Stimulated activated CD4-positive, alpha-beta T cell treated with anti-CD3 and anti-CD28 coated beads, Interleukin-1b, Interleukin-23, amount 100 ng/mL, for 24 hours (primary cell): ENCODE measurements around the gene BLACAT1.

ENCODE experiments used
- DNase-seq, 4 experiments: peaks; one replicate each; pipeline ENCODE4 v3.0.0-alpha.2; 2020; ENCODE audit warnings: low read depth in 4 of 4, low spot score in 1 of 4

BLACAT1 gene

DNA sequence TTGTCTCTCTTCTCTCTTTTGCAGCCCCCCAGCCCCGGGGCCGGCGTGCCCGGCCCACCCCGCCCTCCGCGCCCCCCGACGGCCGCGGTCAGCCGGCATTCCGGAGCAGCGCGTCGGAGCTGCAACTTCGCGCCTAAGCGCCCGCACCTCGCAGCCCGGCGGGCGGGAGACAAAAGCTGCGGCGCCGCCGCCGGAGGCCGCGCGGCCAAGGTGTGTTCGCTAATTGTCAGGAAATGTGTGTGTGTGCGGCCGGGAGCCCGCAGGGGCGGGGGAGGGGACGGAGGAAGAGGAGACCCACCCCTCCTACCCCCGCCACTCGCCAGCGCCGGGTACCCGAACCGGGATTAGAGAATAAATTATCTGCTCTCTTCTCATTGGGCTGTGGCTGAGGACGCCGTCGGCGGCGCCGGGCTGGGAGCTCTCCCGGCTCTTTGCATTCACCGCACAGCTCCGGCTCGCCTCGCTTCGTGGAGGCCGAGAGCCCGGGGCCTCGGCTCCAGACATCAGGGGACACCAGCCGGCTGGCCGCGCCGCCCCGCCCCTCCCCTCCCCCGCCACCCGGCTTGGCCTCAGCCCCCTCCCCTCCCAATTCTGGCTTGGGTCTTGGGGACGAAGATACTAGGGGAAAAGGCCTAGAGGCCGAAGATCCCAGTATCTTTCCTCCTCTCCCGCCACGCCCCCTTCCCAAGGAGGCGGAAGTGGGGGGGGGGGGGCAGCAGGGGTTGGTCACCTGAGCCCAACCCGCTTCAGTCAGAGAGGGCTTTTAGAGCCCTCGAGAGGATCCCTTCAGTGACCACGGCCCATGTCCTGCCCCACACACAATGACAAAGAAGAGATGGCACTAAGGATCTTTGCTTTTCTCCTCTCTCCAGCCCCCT is 1.3 kb upstream of the BLACAT1 start:
- no peak for DNase-seq

DNA sequence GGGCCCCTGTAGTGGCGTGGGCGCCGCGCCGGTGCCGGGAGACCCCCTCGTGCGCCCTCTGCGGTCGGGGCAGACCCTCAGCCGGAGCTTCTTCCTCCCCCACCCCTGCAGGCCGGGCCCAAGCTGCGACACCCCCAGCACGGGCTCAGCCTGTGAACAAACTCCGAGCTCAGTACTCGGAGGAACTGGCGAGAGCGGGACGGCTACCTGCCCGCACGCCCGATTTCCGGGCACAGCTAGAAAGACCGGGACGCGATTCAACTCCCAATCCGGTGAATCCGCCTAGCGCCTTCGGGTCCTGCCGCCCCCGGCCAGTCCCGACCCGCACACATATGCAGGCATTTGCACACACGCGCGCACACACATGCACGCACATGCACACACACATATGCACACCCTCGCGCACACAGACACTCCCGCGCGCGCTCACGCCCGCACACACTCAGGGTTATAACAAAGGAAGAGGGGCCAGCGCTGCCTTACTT is 580 bp upstream of the BLACAT1 start:
- no peak for DNase-seq

DNA sequence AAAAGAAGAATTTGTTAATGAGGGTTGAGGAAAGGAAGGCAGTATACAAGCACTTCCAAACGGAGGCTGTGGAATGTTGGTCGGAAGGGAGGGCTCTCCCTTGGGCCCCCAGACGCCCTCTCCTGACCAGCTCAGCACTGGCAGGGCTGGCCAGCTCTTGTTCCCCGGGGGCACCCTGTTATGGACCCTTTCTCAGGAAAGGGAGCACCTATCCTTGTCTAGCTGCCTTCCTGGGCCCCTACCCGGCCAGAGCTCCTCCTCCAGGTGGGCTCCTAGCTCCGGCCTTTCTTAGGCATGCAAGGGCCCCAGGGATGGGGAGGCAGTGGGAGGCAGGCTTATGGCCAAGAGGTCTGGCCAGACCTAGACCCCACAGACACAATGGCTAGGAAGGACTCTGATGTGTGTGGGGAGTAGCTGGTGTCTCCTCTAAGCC is 926 bp downstream of the BLACAT1 start:
- no peak for DNase-seq

DNA sequence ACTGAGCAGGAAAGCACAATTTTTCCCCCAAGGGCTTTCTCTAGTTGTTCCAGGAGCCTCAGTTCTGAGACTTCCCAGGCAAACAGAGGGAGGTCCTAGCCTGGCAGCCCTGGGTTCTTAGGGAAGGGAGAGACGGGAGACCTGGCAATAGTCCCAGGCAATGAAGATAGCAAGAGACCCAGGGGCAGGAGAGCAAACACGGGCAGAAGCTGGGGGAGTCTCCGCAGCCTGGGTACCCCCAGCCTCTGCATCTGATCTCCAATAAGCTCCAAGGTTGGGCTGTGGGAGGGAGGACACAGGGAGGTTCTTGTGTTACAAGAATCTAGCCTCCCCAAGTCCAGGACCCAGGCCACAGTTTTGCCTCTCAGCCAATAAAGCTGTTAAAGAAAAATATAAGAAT is 2.4 kb downstream of the BLACAT1 start:
- no peak for DNase-seq

DNA sequence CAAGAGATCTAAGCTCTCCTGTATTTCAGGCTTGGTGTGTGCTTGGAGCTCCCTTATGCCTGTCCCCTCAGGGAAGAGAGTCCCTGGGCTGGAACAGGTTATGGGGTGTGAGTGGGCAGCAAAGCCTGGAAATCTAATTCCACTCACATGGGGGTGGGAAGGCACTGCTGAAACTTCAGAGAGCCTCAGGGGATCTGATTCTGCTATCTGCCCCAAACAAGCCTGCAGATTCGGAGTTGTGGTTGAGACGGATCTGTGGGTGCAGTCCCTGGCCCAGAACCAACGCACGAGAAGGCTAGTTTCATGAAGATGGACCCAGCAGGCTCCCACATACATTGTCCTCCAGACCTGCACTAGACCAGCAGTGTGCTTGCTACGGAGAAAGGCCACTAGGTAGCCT is 2.9 kb downstream of the BLACAT1 start:
- DNase-seq, result no peak

DNA sequence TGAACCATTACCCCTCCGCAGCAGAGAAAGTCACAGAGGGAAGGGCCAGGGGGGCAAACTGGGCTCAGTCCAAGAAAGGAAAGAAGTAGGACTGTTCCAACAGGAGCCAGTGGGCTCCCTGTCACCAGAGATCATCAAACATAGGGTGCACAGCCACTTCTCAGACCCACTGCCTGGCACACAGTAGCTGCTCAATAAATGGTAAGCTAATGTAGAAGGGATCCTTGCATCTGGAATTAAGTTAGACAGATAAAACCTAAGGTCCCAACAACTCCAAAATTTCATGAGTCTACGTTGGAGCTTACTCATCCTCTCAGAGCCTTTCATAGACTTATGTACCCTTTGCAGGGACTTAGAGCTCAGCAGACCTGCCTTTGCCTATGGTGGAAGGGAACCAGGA is 3.5 kb downstream of the BLACAT1 start:
- DNase-seq, result no peak

DNA sequence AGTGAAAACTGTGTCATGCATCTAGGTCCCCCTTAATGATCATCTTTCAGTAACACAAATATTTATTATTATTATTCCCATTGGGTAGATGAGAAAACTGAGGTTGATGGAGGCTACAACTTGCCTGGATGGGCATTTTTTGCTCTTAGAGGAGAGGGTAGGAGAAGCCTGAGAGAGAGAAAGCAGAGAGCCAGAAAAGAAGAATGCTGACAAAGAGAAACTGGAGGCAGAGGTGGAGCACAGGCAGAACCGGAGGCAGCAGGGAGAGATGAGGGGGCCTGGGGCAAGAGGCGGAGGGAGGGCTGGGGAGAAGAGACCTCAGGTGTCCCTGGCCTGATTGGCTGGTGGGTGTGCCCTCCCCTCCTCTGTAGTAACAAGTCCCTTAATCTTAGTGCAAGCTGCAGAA is 4.1 kb downstream of the BLACAT1 start:
- no peak for DNase-seq

DNA sequence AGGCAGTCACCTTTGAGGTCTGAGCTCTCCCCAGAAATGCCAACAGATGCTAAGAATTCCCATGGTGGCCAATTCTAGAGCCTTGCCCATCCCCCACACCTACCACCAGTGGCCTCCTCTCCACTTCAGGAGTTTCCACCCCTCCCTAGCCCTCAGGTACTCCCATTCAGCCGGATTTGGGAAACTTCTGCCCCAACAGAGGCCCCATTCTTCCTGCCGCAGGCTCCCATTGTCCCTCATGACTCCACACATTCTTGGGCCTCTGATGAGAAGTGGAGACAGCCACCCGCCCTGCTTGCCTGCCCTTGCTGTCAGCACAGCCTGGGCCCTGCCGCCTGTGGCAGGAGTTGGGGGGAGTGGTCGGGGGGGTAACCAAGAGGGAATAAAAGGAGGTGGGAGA is 4.6 kb downstream of the BLACAT1 start:
- no peak for DNase-seq

DNA sequence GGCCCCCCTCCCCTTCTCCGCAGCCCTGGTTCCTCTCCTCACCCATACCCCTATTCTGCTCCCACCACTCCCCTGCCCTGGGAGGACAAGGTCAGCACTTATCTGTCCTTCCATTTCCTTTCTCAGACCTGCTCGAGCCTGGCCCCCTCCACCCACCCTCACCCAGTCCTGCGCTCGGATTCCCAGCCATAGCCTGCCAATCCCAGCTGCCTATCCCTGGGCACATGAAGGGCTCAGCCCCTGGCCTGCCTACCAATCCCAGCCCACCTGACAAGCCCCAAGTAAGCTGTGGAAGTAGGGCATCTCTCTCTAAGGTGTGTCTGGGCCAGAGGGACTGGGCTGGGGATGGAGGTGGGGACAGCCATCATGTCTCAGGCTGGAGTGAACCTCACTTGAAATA is 5.4 kb downstream of the BLACAT1 start:
- no peak for DNase-seq

DNA sequence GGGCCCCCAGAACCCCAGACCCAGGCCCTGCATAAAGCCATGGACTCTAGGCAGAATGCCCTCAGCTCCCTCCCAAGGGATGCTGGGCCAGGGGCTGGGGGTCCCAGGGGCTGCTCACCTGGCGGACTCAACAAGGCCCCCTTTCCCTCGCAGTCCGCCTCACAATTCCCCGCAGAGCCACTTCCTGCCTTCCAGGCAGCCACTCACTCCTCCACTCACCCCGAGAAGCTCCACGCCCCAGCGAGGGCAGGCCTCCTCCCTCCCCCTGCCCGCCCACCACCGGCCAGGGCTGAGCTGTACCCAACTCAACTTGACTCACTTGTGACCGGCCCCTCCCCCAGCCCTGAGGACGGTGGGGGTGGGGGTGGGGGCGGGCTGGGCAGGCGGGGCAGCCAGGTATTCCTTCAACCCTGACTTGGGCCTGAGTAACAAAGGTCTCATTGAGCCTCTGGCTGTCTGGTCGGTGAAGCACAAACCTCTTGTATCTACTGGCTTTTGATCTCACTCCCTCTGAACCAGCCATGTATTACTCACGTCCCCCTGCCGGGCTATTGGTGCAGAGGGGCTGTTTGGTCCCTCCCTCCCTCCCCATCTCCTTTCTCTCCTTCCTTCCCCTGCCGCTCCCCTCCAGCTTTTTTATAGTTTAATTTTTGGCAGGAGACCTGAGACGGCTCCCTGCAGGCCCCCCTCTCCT is 5.9 kb downstream of the BLACAT1 start:
- DNase-seq, result peak in 1 of 4 experiments; percentile 38

DNA sequence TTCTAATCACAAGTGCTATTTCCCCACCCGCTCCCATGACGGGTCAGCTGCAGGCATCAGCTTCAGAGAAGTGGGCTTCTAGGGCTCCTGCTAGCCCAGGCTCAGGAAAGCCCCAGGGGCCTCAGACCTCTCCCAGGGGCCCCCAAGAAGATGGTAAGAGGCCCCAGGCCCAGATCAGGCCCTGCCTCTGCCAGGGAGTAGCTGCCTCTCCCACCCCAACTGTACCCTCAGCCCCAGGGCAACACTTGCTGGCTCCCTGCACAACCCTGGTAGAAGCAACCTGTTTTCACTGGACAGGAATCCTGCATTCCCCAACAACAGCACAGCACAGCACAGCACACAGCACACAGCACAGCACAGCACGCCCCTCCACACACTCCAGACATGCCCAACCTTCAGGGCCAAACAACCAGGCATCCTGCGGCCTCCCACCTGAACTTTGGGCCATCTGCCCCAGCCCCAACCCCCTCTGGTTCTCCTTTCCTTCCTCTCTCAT is 6.5 kb downstream of the BLACAT1 start:
- no peak for DNase-seq

DNA sequence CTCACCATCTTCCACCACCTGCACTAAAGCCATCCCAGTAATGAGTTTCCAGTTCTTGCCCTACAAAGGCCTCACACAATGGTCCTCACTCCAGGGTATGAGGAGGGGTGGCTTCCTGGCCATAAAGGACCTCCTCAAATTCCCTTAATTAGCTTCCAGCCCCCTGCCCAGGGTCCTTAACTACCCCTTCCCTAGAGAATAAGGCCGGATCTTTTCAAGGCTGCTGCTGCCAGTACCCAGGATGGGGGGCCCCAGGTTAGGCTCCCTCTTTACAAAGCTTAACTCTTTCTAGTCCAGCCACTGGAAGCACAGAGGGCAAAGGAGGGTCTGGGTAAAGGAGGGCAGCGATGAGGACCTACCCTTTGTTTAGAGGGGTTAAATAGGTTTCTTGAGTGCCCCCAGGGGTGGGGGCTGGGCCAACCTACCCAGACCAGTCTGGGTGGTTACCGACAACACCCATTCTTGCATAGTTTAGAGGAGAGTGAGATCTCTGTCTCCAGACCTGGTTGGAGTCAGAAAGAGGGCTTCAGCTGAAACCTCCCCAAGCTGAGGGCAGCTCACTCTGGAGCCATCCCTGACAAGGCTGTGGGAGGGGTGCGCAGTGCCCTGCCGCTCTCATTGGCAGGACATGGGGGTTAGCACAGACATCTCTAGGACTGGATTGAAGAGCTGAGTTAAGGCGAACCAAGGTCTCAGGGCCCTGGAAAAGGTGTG is 7.1 kb downstream of the BLACAT1 start:
- DNase-seq, result no peak

DNA sequence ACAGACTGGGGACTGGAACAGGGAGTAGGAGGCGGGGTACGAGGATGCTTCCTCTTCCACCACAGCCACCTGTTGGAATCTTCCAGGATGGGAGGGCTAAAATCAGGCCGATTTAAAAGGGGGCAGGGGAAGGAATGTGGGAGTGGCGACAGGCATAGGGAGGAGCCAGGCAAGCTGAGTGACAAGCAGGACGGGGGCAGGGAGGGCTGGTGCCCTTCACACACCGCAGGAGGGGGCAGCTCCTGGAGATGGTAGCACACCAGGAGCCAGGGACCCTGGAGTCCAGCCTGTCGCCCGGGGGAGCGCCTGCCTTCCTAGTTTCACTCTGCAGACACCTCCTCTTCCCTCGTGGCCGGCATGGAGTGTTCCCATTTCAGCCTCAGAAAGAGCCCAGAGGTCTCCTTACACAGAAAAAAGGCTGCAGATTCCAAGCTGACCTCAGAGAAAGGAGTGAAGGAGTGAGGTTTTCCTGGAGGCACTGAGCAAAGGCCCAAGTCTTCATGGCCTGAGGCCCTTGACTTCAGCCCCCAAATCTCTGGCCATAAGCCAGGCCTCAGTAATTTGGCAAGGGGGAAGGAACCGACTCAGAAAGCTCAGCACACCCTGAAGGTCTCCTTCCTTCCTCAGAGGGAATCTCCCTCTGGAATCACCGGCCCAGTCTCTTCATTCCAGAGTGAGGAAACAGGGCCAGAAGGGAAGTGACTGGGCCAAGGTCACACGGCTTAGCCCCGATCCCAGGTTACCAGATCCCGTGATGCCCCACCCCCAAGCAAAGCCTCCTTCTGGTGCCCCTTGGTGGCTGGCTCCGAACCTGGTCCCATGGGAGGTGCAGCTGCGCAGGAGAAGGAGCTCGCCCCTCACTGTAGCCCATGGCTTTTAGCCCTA is 8.1 kb downstream of the BLACAT1 start:
- no peak for DNase-seq

DNA sequence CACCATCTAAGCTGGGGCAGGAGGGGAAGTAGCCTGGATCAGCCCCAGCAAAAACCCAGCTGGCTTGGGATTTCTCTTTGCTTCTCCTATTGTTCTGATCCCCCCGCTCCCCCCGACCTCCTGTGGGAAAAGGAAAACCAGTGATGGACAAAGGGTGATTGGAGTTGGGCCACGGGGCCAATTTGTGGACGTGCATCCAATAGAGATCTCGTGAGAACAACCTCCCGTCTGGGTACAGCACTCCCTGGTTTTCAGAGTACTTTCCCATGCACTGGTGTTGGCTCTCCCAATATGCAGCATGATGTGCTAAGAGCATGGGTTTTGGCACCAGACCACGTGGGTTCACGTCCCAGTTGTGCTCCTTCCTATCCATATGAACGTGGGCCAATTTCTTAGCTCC is 9.0 kb downstream of the BLACAT1 start:
- DNase-seq, result no peak

DNA sequence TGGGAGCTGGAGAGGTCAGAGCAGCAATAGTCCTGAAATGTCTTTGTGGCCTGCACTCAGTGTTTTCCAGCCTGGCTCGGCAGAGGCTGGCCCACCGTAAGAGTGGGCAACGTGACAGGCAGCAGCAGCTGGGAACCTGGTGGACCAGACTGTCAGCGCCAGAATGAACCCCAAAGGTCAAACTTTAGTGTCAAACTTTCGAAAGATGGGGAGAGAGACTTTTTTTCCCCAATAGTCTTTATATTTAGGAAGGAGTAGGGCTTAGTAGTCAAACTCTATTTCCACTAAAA is 10.3 kb downstream of the BLACAT1 start:
- no peak for DNase-seq

DNA sequence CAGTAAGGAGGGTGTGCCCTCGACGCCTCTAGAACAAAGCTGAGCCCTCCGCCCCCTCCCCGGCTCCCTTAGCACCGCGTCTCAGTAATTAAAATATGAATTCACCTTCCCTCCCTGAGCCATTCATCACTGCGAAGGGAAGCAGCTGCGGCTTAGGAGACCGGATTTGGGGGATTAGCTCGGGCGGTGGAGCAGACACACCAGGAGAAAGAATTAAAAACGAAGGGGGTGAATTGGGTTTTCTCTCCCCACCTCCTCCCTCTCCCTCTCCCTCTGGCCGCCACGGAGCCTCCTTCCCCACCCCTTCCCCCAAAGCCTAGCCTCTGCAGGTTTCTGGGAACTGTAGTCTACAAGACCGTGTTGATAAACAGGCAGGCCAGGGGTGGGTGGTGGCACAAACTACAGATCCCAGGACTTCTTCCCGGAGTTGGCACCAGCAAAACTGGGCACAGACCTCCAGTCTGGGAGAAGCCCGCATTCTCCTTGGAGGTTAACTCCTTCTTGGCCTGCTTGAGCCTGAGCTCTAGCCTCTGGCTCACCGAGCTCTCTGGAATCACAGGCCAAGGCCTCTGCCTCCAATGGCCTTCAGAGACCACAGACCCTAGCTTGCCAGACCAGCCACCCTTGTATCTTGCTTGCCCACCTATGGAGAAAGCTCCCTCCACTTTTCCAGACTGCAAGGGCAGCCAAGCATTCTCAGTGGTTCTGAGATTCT is 10.8 kb downstream of the BLACAT1 start:
- DNase-seq, result no peak

DNA sequence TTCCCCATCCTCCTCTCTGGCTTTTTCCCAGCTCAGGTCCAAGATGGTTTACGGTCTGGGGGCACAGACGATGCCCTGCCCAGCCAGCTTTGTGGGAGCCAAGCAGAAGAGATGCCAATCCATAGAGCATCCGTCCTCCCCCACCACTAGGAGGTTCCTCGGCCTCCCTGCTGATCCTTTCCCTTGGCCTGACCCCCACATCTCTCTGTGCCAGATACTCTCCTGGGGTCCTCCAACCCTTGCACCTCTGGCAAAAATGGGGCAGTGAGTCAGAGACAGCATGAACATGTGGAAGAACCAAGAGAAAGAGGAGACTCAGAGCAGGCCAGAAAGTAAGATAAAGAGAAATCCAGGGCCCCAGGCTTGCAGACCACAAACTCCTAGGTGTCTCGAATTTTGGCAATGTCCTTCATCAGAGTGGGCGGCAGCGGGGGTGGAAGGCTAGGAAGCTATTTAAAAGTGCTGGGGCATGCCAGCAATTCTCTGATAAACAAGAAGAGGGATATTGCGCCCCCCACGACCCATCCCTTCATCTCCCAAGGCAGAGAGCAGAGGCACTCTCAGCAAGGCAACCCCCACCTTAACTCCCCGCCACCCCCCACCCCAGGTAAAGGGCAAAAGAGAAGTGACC is 11.4 kb downstream of the BLACAT1 start:
- DNase-seq, result no peak

DNA sequence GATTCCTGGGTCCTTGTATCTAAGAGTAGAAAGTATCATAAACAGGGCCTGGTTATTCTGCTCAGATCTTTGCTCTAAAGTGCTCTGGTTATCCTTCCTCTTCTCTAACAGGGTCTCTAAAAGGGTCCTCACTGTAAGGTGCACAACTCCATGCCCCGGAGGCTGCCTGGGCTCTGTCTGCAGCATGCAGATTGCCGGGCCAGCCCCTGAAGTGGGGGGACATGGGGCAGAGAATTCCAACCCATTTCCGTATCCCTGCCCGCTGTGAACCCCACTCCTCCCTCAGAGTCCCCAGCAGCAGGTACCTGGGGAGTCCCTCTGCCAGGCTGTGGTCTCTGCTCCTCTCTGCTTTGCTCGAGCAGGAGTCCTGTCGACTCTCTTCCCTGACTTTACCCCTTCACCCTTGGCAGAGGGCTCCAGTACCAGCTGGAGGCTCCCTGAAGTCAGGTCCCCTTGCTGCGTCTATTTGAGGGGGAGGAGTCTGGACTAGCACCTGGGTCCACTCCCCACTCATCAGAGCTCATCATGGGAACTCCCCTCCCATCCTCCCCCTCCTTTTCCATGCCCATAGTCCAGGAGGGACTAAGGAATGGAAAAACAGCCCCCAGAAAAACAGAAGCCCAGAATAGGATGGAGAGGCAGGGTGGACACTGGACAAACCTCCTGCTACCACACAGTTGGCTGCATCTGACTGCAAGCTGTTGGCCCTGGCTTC is 12.1 kb downstream of the BLACAT1 start:
- DNase-seq, result no peak
